NB4 (cell line): ENCODE results near the gene STK38L.

Experiments used
- CTCF ChIP-seq: IDR thresholded peaks from one replicate; pipeline ENCODE4 v1.5.1; 2012; ENCODE audit warnings: low read depth, low read length
- MYC ChIP-seq: IDR thresholded peaks from 2 replicates; pipeline ENCODE4 v1.6.1; 2011; ENCODE audit warnings: low read depth, low read length
- POLR2A ChIP-seq: IDR thresholded peaks from 2 replicates; pipeline ENCODE4 v1.6.1; 2011; ENCODE audit warnings: mild to moderate bottlenecking; ENCODE audit not compliant: insufficient read length; ENCODE audit errors: extremely low read depth
- TF ChIP-seq, protein P1 (sequence below): IDR thresholded peaks from 2 replicates; pipeline ENCODE4 v1.6.1; 2011; ENCODE audit warnings: low read depth, low read length

DNA sequence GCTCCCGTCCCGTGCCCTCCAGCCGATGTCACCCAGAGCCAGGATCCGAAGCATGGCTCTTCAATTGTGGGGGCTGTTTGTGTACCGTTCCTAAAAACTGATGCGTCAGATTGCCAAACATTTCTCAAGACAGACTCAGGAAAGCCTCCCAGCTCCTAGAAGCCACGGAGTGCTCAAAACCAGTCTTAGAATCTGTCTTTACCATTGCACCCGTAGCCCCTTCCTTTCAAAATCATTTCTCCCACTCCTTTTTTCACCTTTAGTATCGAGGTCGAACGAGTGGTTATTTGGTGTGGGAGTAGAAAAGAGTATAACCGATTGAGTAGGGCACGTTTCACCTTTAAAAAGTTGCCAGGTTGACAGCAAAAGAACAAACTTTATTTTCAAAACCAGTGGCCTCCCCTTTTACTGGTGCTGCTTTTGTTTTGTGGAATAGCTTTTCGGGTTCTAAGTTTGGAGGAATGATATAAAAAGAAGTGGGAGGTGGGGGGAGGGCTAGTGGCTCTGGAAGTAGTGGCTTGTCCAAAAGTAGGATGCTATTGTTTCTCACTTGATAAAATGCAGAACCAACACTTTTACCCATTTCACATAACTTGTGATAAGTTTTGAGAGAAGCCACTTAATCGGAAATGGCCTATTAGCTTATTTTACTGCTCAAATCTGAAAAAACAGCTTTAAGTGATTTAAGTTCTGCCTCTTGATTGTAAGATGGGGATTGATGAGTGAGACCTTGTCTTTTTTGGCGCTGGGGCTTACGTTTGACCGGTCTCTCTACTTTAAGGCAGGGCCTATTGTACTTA lies 803 bp downstream of the STK38L start:
- no peak for TF ChIP-seq CTCF
- TF ChIP-seq, protein P1, sequence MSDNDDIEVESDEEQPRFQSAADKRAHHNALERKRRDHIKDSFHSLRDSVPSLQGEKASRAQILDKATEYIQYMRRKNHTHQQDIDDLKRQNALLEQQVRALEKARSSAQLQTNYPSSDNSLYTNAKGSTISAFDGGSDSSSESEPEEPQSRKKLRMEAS: no peak; the same call in 1 of the 2 replicates
- TF ChIP-seq POLR2A: no peak
- 0 out of 2 replicates have a peak, but pooled peaks have one; percentile 21 for TF ChIP-seq MYC
